HG03045 (cell line): ENCODE measurements around the gene NDUFS7.

Source experiments
- ATAC-seq: cut with Tn5 transposase; IDR thresholded peaks from one replicate; pipeline ENCODE4 v1.9.1; 2021; ENCODE audit warnings: mild to moderate bottlenecking, moderate library complexity; ENCODE audit not compliant: unreplicated experiment

NDUFS7 gene

DNA sequence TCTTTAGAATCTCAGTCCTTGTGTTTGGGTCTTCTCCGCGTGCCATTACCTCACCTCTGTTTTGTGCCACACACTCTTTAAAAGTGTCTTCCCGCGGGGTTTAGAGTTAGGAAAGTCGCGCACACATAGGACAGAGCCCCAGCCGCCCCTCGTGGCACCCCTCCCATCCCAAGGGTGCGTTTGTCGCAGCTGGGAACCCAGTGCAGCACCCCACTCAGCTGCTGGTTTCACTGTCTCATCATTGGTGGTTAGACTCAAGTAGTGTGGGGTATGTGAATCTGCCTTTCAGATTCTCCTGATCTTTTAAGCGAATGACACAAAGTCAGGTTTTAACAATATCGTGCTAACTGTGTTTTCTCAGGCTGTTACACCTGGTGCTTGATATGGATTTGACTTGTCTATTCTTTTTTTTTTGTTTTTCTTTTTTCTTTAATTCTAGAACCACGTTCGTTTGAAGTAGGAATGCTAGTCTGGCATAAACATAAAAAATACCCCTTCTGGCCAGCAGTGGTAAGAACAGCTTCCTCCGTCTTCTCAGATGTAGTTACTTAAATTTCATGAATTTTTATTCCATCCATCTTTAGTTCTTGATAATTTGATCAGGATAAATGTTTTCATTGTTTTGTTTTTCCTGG, 19.5 kb upstream of the NDUFS7 start:
- no peak for ATAC-seq

GRCh38 chr19:1365319-1366269, 18.1 kb upstream of the NDUFS7 start:
- ATAC-seq, result no peak

DNA sequence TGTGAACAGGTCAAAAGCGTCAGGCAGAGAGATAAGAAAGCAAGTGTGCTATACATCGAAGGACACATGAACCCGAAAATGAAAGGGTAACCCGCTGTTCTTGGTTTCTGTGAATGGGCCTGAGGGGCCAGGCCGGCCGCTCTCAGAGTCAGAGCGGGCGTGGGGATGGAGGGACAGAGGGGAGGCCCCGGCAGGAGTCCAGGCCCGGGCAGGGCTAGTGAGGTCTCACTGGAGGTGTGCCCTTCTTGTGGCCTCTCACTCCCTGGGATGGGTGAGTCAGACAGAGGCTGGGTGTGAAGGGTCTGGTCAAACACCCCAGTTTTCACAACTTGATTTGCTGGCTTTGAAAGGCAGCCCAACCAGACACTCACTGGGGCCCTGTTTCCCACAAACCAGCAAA, 17.4 kb upstream of the NDUFS7 start:
- ATAC-seq, result no peak

- no peak for ATAC-seq
These were observed 16.5 kb upstream of the NDUFS7 start for GRCh38 chr19:1366899-1367870.

GRCh38 chr19:1369214-1369805, 14.4 kb upstream of the NDUFS7 start:
- ATAC-seq, result no peak

GRCh38 chr19:1370579-1371361, 12.9 kb upstream of the NDUFS7 start:
- ATAC-seq, result no peak

GRCh38 chr19:1373042-1373533, 10.6 kb upstream of the NDUFS7 start:
- no peak for ATAC-seq

DNA sequence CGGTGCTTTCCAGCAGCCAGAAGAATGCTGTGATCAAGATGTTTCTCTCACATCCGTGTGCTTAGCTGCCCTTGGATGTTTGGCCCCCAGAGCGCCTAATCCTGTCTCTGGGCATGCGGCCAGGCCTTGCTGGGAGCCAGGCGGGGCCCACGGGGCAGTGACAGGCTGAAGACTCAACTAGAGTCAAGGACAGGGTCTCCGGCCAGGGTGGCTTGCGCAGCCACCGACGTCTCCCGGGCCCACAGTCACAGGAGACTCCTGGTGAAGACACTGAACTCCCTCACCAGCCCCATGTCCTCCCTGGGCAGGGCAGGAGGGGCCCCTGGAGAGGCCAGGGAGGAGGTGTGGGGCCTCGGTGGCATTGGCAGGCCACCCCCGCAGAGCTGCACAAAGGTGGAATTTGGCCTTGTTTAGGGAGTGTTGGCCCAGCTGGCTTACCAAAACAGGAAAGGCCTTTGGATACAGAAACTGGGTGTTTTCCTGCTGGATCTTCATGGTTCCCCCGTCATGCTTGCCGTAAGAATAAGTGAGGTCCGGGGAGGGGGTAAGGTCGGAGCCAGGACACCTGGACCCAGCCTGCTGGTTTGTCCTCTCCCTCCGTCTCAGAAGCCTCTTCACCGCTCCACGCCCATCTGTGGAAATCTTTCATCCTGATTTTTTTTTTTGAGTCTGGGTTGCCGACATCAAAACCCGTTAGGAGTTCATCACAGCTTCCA, 10.0 kb upstream of the NDUFS7 start:
- ATAC-seq, result no peak

GRCh38 chr19:1374250-1374577, 9.5 kb upstream of the NDUFS7 start:
- ATAC-seq, result no peak

DNA sequence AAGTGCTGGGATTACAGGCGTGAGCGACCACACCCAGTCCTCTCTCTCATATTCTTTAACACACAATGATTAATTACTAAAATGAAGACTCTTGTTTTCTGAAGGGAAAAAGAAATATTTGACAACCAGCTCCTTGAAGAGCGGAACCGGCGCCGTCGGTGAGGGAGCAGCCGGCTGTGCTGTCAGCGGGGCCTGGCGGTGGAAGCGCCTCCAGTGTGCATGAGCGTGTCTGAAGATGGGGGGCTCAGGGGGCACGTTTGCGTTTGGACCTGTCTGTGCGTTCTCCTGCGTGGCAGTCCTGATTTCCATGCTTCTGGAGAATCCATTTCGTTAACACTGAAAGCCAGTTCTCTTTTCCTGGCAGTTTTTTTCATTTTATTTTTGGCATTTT, 7.3 kb upstream of the NDUFS7 start:
- ATAC-seq, result no peak

- ATAC-seq, result no peak
These were observed 6.3 kb upstream of the NDUFS7 start for GRCh38 chr19:1377176-1377964.

- ATAC-seq, result no peak
These were observed 5.5 kb upstream of the NDUFS7 start for GRCh38 chr19:1377965-1378785.

DNA sequence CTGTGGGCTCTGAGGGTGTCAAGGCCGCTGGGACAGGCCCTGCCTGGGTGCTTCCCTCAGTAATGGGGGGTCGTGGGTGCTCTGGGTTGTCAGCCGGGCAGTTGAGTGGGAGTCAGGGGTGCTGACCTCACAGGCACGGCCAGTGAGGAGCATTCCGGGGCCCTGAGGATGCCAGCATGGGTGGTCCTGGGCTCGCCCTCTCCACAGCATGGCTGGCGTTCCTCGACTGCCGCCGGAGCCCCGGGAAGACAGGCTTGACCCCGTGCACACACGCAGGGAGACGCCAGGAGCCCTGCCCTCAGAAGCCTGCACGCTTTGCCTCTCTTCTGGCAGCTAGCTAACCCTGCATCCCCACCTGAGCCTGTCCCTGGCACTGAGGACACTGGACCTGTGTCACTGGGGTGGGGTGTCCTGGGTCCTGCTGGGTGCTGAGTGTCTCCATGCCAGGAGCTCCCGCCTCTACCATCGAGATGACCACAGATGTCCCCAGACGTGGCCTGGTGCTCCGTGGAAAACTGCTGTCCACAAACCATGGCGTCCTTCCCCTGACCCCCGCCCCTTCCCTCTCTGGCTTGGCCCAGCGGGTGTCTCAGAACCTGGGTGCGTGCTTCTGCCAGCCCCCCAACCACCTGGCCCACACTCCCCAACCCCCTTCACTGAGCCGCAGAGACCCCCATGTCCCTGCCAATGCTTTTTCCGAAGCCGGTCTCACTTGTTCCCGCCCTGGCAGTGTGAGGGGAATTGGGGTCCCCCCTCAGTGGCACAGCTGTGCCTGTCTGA, 4.4 kb upstream of the NDUFS7 start:
- no peak for ATAC-seq

DNA sequence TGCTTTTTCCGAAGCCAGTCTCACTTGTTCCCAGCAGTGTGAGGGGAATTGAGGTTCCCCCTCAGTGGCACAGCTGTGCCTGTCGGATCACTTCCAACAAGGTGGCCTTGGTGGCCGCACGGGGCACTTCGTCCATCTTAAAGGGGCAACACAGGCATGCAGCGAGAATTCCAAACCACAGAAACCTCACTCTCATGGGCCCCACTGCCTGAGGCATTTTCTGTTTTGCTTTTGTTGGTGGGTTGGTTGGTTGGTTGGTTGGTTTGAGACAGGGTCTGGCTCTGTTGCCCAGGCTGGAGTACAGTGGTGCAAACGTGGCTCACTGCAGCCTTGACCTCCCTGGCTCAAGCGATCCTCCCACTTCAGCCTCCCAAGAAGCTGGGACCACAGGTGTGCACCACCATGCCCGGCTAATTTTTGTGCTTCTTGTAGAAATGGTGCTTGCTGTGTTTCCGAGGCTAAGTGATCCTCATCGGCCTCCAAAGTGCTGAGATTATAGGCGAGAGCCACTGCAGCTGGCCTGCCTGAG, 3.7 kb upstream of the NDUFS7 start:
- no peak for ATAC-seq

GRCh38 chr19:1382250-1382649, 1.5 kb upstream of the NDUFS7 start:
- ATAC-seq, result no peak

DNA sequence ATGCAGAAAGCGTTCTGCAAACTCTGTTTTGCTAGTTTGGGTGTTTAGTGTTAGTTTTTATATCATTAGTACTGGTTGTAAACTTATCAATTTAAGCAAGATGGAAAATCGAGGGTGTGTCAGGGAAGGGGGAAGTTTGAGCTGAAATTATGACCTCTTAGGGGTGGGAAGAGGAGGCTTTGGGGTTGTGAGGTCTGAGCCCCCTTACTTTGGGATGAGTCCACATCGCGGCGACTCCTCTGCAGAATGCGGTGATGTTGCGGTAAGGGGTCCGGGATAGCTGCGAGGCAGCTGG, 743 bp upstream of the NDUFS7 start:
- no peak for ATAC-seq

- ATAC-seq, result peak; percentile 1
These were observed 367 bp downstream of the NDUFS7 start for GRCh38 chr19:1384085-1384462.
